Stimulated activated effector memory CD8-positive, alpha-beta T cell treated with anti-CD3 and anti-CD28 coated beads, Interleukin-12 subunit alpha, Interleukin-12 subunit beta, amount 100 ng/mL, for 72 hours (primary cell): ENCODE data around the gene EFCAB13.

Experiments used
- ATAC-seq: fragments of 150-1000 bp; cut with Tn5 transposase; 2 replicates; pipeline ENCODE4 v1.10.0; 2021
- DNase-seq, 2 donors: peaks; one replicate each; pipeline ENCODE4 v3.0.0; 2021 to 2022; ENCODE audit warnings: low spot score in 2 of 2
- H3K27ac Mint-ChIP-seq: one replicate; pipeline ENCODE4 v1.8.0; 2022; ENCODE audit warnings: mild to moderate bottlenecking, mixed read lengths
- H3K36me3 Mint-ChIP-seq: one replicate; pipeline ENCODE4 v1.8.0; 2022; ENCODE audit warnings: mild to moderate bottlenecking, mixed read lengths
- H3K4me1 Mint-ChIP-seq: one replicate; pipeline ENCODE4 v1.8.0; 2022; ENCODE audit warnings: mixed read lengths
- H3K4me3 Mint-ChIP-seq: one replicate; pipeline ENCODE4 v1.8.0; 2022; ENCODE audit warnings: mild to moderate bottlenecking, mixed read lengths
- H3K9me3 Mint-ChIP-seq: one replicate; pipeline ENCODE4 v1.8.0; 2022; ENCODE audit warnings: mixed read lengths

The EFCAB13 gene

GRCh38 chr17:47288531-47289116 is 35.1 kb upstream of the EFCAB13 start:
- Mint-ChIP-seq H3K36me3 (no peaks in the 10 kb centered on the region), H3K4me1 (peaks cover 7% of the 10 kb centered on the region), H3K4me3 (no peak overlapping the region), H3K9me3 (no peaks in the 10 kb centered on the region), H3K27ac (no peak overlapping the region)
- ATAC-seq (no peak), DNase-seq (no peak)

GRCh38 chr17:47289302-47289701 is 34.5 kb upstream of the EFCAB13 start:
- Mint-ChIP-seq H3K36me3 (no peaks in the 10 kb centered on the region), H3K4me3 (no peak overlapping the region), H3K4me1 (peaks cover 7% of the 10 kb centered on the region), H3K27ac (peak overlapping the region; percentile 8), H3K9me3 (no peaks in the 10 kb centered on the region)
- no peak for ATAC-seq
- DNase-seq = no peak

GRCh38 chr17:47290870-47291241 is 32.9 kb upstream of the EFCAB13 start:
- Mint-ChIP-seq H3K4me3 (no peak overlapping the region), H3K9me3 (no peaks in the 10 kb centered on the region), H3K27ac (no peak overlapping the region), H3K36me3 (no peaks in the 10 kb centered on the region), H3K4me1 (peaks cover 7% of the 10 kb centered on the region)
- ATAC-seq (no peak), DNase-seq (no peak)

DNA sequence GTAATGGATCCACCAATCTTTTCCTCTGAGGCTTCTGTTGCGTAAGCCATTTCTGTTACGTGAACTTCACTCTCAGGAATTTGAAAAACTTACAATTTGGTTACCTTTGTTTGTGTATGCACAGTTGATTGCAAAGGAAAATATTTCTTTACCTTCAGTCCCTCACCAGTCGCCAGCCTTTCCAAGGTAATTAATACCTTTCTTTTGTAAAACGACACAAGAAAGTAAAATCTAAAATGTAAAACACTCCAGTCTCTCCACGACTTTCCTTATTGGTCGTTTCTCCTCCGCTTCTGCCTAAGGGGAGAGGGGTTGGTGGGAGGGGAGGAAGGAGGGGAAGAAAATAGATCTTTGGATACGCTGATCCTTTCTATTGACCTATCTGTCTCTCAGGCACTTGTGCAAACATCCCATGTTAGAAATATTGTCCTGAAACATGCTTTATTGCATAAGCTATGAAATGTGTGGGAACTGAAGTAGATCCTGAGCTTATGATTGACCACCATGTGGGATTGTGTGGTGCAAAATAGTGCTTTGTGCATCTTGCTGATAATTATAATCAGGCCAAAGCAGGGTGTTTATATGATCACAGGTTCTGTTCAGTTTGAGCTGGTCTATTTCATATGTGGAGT is 32.4 kb upstream of the EFCAB13 start:
- H3K36me3 Mint-ChIP-seq = no peaks in the 10 kb centered on the region

GRCh38 chr17:47292206-47292605 is 31.5 kb upstream of the EFCAB13 start:
- H3K9me3 Mint-ChIP-seq = no peaks in the 10 kb centered on the region
- H3K36me3 Mint-ChIP-seq = no peaks in the 10 kb centered on the region
- ATAC-seq (no peak), DNase-seq (no peak)
- no peak overlapping the region for H3K4me3 Mint-ChIP-seq
- no peak overlapping the region for H3K27ac Mint-ChIP-seq
- H3K4me1 Mint-ChIP-seq = no peaks in the 10 kb centered on the region

More for the DNA sequence above, 32.4 kb upstream of the EFCAB13 start:
- Mint-ChIP-seq H3K27ac (no peak overlapping the region), H3K4me1 (peaks cover 2% of the 10 kb centered on the region), H3K9me3 (no peaks in the 10 kb centered on the region), H3K4me3 (no peak overlapping the region)
- ATAC-seq = no peak
- DNase-seq = no peak

DNA sequence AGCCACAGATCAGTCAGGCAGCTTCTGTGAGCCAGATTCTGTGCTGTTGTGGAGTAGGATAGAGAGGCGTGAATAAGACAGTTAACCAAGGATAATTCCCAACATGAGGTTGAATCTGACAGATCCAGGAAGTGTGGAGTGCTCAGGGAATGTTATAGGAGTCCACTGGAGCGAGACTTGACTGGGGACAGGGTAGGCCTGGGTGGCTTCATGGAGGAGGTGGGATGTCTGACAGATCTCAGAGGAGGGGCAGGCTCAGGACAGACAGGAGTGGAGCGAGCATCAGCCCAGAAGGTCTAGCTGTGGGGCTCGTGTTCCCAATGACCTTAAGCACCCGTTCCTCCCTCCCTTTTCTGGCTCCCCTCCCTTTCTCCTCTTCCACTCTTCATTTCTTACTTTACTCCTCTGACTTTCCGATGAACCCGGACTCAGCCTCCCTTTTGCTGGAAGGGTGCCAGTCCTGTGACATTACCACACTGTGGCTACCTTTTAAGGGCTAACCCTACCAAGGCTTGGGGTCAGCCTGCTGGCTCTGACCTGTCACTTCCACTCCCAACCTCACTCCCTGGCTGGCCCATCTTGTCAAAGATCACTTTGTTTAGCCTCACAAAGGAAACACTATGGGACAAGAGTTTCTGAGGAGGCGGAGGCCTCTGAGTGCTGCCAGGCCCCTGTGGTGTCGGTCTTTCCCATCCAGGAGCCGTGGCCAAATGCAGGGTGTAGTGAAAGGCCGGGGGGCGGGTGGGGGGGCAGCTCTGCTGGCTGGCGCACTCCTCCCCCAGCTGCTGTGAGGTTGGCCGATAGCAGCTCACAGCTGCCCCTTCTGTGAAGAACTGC is 28.5 kb upstream of the EFCAB13 start:
- Mint-ChIP-seq H3K4me3 (no peak overlapping the region), H3K4me1 (no peaks in the 10 kb centered on the region), H3K36me3 (no peaks in the 10 kb centered on the region), H3K9me3 (no peaks in the 10 kb centered on the region), H3K27ac (peak overlapping the region; percentile 16)
- ATAC-seq (no peak), DNase-seq (no peak)

DNA sequence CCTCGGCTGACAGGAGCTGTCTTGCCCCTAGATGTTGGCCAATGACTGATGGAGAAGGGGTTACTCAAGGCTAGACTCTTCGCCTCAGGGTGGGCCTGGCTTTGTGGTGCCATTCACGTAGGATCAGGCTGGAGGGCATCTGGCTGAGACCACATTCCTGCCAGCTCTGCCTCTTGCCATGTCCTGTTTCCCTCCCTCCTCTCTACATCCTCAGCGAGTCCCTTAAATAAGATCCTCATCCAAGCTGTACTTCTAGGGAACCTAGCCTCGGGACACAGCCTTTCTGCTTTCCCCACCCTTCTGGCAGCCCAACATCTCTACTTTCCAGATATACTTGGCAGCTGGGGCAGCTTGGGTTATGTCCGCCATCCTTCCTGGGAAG is 27.9 kb upstream of the EFCAB13 start:
- H3K4me1 Mint-ChIP-seq = peaks cover under 1% of the 10 kb centered on the region
- DNase-seq = no peak
- no peak for ATAC-seq
- H3K4me3 Mint-ChIP-seq = no peak overlapping the region
- H3K9me3 Mint-ChIP-seq = no peaks in the 10 kb centered on the region
- H3K36me3 Mint-ChIP-seq = no peaks in the 10 kb centered on the region
- H3K27ac Mint-ChIP-seq = no peak overlapping the region

GRCh38 chr17:47297661-47298400 is 25.9 kb upstream of the EFCAB13 start:
- no peak for DNase-seq
- Mint-ChIP-seq H3K4me1 (peaks cover 11% of the 10 kb centered on the region), H3K36me3 (no peaks in the 10 kb centered on the region), H3K27ac (no peak overlapping the region), H3K9me3 (peaks cover 4% of the 10 kb centered on the region), H3K4me3 (no peak overlapping the region)
- ATAC-seq = no peak

DNA sequence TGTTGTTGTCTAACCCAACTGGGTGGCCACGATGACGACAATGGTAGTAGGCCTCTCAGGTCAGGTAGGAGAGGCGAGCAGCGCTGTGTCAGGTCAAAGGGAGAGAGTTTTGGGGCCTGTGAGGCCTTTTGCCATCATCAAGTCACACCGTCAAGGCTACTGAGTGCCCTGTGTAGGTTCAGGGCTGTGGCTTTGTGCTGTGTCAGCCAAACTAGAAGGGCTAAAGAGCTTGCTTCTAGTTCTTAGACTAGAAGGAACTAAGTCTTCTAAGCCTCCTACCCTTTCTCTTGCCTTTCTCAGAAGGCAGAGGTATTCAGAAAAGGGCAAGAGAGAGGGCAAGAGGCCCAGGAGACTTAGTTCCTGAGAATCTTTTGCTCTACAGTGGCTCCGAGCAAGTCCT is 25.0 kb upstream of the EFCAB13 start:
- Mint-ChIP-seq H3K4me3 (no peak overlapping the region), H3K9me3 (peaks cover 4% of the 10 kb centered on the region), H3K36me3 (no peaks in the 10 kb centered on the region), H3K4me1 (peaks cover 11% of the 10 kb centered on the region), H3K27ac (no peak overlapping the region)
- ATAC-seq (no peak), DNase-seq (no peak)

DNA sequence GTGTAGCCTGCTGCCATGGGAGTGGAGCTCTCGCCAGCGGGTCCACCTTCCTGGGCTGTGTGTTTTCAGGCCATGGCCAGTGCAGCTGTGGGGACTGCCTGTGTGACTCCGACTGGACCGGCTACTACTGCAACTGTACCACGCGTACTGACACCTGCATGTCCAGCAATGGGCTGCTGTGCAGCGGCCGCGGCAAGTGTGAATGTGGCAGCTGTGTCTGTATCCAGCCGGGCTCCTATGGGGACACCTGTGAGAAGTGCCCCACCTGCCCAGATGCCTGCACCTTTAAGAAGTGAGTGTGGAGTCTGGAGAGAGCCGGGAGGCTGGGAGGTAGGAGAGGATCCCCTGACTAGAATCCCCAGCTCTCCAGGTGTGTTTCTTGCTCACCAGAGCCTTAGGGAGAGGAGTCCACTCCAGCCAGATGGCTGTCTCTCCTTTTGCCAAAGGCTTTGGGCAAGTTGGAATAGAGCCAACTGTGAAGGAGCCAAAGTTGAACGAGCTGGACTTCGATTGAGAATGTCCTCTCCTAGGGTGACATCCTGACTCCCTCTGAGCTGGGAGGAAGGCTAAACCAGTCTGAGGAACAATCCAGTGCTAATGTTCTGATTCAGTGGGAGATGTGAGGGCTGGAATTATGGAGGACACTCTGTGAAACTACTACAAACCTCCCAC is 24.4 kb upstream of the EFCAB13 start:
- no peaks in the 10 kb centered on the region for H3K36me3 Mint-ChIP-seq
- peaks cover 4% of the 10 kb centered on the region for H3K9me3 Mint-ChIP-seq
- ATAC-seq (no peak), DNase-seq (no peak)
- H3K4me3 Mint-ChIP-seq = no peak overlapping the region
- peaks cover 11% of the 10 kb centered on the region for H3K4me1 Mint-ChIP-seq
- no peak overlapping the region for H3K27ac Mint-ChIP-seq

GRCh38 chr17:47300718-47301117 is 23.0 kb upstream of the EFCAB13 start:
- ATAC-seq (no peak), DNase-seq (no peak)
- no peaks in the 10 kb centered on the region for H3K36me3 Mint-ChIP-seq
- H3K9me3 Mint-ChIP-seq = peaks cover 4% of the 10 kb centered on the region
- H3K27ac Mint-ChIP-seq = no peak overlapping the region
- H3K4me3 Mint-ChIP-seq = no peak overlapping the region
- H3K4me1 Mint-ChIP-seq = peaks cover 19% of the 10 kb centered on the region

DNA sequence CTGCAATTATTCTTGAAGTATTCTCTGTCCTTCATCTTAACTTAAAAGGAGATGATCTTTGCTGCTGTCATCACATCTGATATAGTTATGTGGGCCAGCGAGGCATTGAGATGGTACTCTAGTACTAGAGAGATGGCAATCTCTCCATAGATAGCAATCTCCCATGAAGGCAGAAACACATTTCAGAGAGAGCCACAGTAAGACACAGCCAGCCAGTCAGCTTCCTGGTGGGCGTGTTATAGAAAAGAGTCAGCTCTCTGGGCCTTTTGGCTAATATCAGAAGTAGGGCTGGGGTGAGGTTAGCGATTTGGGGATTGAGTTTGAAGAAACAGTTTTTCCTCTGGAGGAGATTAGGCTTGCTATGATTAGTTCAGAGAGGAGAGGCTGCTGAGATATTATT is 22.6 kb upstream of the EFCAB13 start:
- peak in 1 of 2 donors; percentile 63 for DNase-seq
- peak; percentile 88 for ATAC-seq

GRCh38 chr17:47301831-47302230 is 21.9 kb upstream of the EFCAB13 start:
- Mint-ChIP-seq H3K4me1 (peaks cover 26% of the 10 kb centered on the region), H3K9me3 (peaks cover 4% of the 10 kb centered on the region), H3K27ac (peak overlapping the region; percentile 14), H3K36me3 (no peaks in the 10 kb centered on the region), H3K4me3 (no peak overlapping the region)
- ATAC-seq (peak; percentile 56), DNase-seq (no peak)

More for the DNA sequence above, 22.6 kb upstream of the EFCAB13 start:
- no peak overlapping the region for H3K4me3 Mint-ChIP-seq
- H3K27ac Mint-ChIP-seq = no peak overlapping the region
- no peaks in the 10 kb centered on the region for H3K36me3 Mint-ChIP-seq
- peaks cover 23% of the 10 kb centered on the region for H3K4me1 Mint-ChIP-seq
- H3K9me3 Mint-ChIP-seq = peaks cover 4% of the 10 kb centered on the region

DNA sequence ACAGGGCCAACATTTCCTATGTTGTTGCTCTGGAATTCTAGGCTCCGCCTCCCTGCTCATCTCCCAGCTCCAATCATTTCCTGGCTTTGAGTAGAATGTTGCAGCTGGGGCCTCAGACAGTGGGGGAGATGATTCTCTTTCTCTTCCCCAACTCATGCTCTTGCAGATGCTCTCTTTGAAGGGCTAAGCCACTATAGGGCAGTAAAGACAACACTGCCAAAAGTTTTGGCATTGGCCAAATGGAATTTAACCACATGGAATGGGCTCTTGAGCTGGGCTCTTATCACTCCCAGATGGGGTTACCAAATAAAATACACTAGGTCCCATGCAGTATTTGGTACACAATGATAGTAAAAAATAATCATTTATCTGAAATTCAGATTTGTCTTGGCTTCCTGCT is 19.6 kb upstream of the EFCAB13 start:
- no peak overlapping the region for H3K27ac Mint-ChIP-seq
- DNase-seq = no peak
- H3K36me3 Mint-ChIP-seq = no peaks in the 10 kb centered on the region
- peaks cover 4% of the 10 kb centered on the region for H3K9me3 Mint-ChIP-seq
- no peak overlapping the region for H3K4me3 Mint-ChIP-seq
- ATAC-seq = no peak
- peaks cover 26% of the 10 kb centered on the region for H3K4me1 Mint-ChIP-seq
